Measurements from ENCODE around the gene TIMM17A. TPM values are rescaled to one million over a fixed set of nuclear protein-coding genes. Genes with fewer than 3 reads are reported as not detected.

Gene TIMM17A
- total RNA-seq, 2 donors from 2014 or later = 38.8 to 47.5 TPM

DNA sequence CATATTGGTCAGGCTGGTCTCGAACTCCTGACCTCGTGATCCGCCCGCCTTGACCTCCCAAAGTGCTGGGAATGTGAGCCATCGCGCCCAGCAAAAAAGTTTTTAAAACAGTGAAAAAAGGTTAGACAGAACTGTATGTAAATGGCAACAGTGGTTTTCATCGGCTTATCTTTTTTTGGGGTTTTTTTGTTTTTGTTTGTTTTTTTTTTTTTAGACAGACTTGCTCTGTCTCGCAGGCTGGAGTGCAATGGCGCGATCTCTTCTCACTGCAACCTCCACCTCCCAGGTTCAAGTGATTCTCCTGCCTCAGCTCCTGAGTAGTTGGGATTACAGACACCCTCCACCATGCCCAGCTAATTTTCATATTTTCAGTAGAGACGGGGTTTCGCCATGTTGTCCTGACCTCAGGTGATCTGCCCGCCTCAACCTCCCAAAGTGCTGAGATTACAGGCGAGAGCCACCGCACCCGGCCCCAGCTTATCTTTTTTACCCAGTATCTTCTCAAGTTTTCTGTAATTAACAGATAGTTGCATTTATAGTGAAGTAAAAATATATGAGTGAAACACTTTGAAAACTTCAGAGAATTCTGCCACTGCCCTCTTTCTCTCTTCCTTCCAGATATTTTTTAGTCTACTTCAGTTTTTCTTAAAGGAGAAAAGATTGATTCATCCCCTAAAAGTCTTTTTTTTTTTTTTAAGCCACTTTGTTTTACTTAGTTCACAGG is 13.1 kb downstream of the TIMM17A start:
- no peak for DNase-seq (ENCODE audit: low spot score)
- intact Hi-C loops (cut with DNase I) = no loop called here

DNA sequence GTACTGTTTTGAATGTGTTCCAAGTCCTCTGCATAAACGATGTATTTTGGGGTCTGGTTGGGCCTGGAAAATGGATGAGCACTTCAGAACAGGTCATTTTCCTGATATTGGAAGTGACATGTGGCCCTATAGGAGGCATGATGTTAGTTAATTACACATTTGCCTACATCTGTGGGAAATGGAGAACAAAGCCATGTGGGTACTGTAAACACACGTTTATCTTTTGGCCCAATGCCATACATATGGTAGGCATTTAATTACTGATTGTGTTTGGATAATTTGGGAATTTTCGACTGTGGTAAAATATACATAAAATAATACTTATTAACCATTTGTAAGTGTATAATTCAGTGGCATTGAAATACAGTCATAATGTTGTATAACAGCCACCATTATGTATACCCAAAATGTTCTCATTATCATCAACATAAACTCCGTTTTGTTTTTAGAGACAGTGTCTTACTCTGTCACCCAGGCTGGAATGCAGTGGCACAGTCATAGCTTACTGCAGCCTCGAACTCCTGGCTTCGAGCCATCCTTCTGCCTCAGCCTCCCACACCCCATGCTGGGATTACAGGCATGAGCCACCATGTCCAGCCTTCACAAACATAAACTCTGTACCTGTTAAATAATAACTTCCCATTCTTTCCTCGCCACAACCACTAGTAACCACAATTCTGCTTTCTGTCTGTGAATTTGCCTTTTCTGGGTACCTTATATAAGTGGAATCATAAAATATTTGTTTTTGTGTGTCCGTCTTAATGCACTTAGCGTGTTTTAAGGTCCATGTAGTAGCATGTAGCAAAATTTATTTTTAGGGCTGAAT is 15.2 kb downstream of the TIMM17A start:
- intact Hi-C loops (cut with DNase I) = loop anchor here in 1 of 2 donors (5.0 kb wide), 2 partner anchors 78 to 93 kb away; no protein-coding TSS in a partner anchor
- DNase-seq (ENCODE audit: low spot score) = no peak

DNA sequence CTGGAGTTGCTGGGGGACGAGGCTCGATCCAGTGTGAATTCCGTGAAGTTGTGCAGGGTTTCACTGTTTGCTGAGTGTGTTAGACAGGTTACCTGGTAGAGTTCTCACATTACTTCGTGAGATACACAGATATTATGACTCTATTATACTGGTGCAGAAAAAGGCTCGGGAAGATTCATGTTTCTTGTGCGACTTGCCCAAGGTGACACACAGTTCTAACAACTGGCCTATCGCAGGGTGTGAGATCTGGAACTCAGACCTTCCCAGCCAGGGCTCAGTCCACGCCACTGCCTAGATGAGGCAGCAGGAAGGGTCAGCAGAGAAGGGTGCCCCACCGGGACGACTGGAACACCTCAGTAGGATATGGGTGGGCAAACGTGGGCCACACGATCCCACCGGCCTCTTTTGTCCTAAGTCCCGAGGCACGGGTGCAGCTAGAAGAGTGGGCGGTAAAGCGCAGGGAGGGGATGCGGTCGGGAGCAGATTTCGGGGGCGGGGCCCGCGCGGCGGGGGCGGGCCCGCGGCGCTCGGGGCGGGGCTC is 26.8 kb downstream of the TIMM17A start:
- peak; percentile 92 for DNase-seq (ENCODE audit: low spot score)
- intact Hi-C loops (cut with DNase I) = no loop called here

DNA sequence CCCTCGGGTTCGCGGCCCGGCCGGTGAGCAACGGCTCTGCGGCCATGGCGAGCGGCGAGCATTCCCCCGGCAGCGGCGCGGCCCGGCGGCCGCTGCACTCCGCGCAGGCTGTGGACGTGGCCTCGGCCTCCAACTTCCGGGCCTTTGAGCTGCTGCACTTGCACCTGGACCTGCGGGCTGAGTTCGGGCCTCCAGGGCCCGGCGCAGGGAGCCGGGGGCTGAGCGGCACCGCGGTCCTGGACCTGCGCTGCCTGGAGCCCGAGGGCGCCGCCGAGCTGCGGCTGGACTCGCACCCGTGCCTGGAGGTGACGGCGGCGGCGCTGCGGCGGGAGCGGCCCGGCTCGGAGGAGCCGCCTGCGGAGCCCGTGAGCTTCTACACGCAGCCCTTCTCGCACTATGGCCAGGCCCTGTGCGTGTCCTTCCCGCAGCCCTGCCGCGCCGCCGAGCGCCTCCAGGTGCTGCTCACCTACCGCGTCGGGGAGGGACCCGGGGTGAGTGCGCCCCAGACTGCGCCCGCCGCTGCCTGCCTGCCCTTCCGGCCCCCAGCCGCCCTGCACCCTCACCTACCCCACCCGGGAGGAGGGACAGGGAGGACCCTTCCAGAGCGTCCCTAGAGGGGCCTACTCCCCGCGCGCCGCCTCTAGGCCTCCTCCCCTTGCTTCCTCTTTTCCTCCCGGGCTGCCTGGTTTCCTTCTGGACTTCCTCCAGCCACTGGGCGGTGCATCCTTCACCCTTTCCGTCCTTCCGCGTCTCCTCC is 27.5 kb downstream of the TIMM17A start, which contains the start of gene RNPEP:
TSS of gene RNPEP (plus strand) at position 26 of the 757 bp plus-strand sequence. CDS start at position 45, 19 bp downstream.
- intact Hi-C loops (cut with DNase I) = no loop called here
- peak; percentile 94 for DNase-seq (ENCODE audit: low spot score)

DNA sequence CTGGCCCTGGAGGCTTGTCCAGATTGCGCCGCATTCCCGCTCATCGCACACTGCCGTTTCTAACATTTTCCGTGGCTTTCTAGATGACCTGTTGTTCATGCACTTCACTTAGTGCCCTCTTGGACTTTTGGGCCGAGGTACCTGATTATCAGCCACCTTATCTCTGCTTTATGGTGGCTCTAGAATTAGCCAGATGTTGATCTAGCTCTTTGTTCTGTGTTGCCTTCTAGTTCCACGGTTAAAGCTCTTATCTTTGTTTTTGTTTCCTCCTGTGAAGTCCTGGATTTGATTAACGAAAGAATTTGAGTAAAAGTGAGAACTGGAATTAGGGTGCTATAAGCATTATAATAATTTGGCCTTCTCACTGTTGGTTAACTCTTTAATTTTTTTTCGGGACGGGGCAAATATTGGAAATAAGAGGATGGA is 28.1 kb downstream of the TIMM17A start:
- no peak for DNase-seq (ENCODE audit: low spot score)
- intact Hi-C loops (cut with DNase I) = no loop called here

DNA sequence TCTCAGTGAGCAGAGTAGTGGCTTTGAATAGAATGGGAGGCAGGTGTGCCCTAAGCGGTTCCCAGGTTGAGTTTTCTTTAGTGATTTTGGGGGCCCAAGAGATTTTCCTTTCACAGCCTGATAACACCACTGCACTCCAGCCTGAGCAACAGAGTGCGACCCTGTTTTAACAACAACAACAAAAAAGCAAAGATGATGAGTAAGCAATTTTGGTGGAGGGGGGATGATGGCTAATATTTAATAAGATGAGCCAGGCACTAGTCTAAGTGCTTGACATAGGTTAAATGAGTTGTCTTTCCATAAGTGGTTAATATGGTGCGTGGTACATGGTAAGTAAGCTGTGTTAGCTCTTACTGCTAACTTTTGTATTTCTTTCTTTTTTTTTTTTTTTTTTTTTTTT is 29.1 kb downstream of the TIMM17A start:
- DNase-seq (ENCODE audit: low spot score) = no peak
- intact Hi-C loops (cut with DNase I) = no loop called here

DNA sequence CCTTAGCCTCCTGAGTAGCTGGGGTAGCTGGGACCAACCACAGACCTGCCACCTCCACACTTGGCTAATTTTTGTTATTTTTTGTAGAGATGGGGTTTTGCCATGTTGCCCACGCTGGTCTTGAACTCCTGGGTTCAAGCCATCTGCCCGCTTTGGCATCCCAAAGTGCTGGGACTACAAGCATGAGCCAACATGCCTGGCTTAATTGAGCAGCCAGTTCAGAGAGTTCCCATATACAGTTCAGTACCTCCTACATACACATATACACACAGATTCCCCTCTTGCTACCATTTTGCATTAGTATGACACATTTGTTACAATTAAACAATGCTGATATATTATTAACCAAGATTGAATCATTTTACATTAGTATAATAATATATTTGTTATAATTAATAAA is 30.1 kb downstream of the TIMM17A start:
- intact Hi-C loops (cut with DNase I) = no loop called here
- no peak for DNase-seq (ENCODE audit: low spot score)

DNA sequence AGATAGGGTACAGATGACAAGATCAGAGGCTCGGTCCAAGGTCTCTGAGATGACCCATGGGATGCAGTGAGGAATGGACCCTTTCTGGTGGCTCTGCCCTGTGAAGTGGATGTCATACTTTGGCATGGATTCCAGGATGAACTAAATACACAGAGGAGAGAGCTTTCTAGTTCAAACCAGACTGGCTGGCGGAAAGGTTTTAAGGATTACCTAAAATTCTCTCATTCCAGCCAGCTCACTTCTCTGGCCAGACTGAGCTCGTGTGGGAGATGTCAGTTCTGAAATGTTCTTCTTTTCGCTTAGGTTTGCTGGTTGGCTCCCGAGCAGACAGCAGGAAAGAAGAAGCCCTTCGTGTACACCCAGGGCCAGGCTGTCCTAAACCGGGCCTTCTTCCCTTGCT is 33.3 kb downstream of the TIMM17A start:
- no peak for DNase-seq (ENCODE audit: low spot score)
- intact Hi-C loops (cut with DNase I) = no loop called here

DNA sequence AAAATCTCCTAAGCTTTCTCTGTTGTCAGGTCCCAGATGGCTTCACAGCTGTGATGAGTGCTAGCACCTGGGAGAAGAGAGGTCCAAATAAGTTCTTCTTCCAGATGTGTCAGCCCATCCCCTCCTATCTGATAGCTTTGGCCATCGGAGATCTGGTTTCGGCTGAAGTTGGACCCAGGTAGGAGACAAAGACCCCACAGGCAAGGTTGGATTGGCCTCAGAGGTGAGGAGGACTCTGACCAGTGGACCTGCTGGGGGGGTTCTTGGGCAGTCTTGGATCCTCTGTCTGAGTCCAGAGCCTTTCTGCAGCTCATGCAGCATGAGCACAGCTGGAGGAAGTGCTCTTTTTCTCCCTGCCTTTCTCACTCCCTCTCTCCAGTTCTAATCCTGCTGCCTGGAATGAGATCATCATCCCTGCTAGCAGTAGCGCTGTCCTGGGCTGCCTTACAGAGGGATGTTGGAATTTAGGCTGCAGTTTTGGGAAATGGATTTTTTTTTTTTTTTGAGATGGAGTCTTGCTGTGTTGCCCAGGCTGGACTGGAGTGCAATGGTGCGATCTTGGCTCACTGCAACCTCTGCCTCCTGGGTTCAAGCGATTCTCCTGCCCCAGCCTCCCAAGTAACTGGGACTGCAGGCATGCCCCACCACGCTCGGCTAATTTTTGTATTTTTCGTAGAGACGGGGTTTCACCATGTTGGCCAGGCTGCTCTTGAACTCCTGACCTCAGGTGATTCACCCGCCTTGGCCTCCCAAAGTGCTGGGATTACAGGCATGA is 34.2 kb downstream of the TIMM17A start:
- intact Hi-C loops (cut with DNase I) = no loop called here
- no peak for DNase-seq (ENCODE audit: low spot score)

DNA sequence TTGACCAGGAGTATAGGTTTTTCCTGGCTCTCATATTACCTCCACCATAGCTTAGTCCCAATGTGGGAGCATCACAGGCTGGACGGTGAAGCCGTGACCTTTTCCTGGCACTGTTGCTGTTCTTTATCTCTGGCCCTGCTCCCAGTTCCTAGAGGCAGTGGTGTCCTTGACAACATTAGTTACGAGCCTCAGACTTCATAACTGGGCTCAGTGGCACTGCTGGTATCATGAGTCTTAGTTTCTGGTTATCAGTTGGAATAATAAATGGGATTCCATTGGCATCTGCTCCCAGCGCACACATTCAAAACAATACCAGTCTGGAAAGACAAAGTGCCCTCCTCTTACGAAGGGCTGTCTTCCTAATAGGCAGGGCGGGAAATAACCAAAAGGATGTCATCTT is 35.1 kb downstream of the TIMM17A start:
- no peak for DNase-seq (ENCODE audit: low spot score)
- intact Hi-C loops (cut with DNase I) = no loop called here

DNA sequence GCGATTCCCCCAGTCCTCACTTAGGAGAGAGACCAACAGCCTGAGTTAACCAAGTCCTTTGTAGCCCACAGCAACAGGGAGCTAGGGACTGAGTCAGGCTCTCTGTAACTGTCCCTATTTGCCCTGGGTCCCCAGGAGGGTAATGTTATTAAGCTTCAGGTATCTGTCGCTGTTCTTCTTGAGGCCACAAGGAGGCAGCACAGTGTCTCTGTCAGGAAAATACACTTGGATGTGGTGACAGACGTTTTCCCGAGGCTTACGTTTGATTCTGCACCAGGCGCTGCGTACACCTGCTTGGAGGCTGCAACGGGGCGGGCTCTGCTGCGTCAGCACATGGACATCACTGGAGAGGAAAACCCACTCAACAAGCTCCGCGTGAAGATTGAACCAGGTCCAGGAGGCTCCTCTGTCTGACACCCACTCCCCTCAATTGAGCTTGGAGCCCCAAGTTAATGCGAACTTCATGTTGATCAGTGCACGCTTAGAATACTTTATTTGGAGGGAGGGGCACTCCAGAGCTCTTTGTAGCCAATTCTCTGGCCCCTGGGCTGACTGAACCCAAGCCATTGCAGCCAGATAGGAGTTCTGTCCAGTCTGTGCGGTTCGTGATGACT is 44.4 kb downstream of the TIMM17A start:
- DNase-seq (ENCODE audit: low spot score) = no peak

DNA sequence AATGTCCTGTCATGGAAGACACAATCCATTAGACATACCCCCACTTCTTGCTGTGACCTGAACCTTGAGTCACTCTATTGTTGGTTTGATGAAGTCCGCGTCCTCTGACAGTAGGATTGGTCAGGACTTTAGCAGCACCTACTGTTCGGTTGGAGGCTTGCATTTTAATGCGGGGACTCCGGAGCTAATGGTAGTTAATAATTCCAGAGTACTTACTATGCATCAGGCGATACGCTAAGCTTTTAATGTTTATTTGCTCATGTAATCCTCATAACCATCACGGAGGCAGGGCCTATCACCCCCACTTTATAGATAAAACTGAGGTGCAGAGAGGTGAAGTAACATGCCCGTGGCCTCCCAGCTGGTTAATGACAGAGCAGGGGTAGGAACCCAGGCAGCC is 47.2 kb downstream of the TIMM17A start:
- intact Hi-C loops (cut with DNase I) = no loop called here
- DNase-seq (ENCODE audit: low spot score) = no peak

More for the DNA sequence above, 44.4 kb downstream of the TIMM17A start:
- intact Hi-C loops (cut with DNase I) = no loop called here

DNA sequence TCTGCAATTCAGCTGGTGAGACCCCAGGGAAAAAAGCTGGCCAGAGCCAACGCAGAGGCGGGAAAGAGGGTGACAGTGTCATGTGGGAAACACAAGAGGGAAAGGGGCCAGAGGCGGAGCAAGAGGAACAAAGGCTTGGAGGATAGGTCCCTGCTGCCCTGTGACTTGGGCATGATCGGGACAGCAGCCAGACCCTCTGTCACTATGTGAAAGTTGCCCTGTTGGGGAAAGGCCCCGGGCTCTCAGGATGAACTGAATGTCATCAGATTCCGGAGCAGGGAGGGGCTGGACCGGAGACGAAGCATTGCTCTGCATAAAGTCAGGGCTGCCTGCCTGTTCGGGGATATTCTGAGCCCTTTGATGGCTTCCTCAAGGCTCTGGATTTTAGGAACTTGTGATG is 49.4 kb downstream of the TIMM17A start:
- intact Hi-C loops (cut with DNase I) = loop anchor here in 1 of 2 donors (5.0 kb wide), 1 partner anchor 123 kb away; no protein-coding TSS in a partner anchor
- no peak for DNase-seq (ENCODE audit: low spot score)

DNA sequence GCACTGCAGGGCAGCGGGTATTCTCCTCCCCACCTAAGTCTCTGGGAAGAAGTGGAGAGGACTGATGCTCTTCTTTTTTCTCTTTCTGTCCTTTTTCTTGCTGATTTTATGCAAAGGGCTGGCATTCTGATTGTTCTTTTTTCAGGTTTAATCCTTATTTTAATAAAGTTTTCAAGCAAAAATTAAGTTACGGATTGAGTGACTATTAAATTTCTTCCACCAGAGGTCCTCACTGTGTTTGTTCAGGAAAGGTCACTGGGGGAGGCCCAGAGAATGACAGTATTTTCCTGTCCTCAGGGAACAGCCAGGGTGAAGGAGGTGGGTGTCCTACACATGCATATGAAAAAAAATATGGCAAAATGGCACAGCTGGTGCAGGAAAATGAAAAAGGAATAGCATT is 50.7 kb downstream of the TIMM17A start:
- DNase-seq (ENCODE audit: low spot score) = no peak
- intact Hi-C loops (cut with DNase I) = loop anchor here in 1 of 2 donors (5.0 kb wide), 1 partner anchor 121 kb away; no protein-coding TSS in a partner anchor

DNA sequence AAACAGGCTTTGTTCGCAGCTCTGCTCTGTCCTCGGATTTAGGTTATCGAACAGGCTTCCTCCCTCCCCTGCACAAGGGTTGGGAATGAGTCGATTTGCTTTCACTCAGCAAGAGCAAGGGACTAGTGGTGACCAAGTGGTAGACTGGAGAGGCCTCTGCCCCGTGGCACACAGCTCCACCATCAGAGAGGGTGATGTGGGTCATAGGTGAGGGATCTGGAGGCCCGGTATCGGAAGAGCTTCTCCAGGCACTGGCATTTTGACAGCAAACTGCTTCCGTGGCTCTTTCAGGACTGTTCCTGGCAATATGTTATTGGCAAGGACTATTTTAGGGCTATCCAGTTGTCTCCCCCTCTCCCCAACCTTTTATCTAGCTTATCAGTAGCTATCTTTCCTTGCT is 52.0 kb downstream of the TIMM17A start:
- intact Hi-C loops (cut with DNase I) = loop anchor here in 1 of 2 donors (5.0 kb wide), 1 partner anchor 120 kb away; no protein-coding TSS in a partner anchor
- no peak for DNase-seq (ENCODE audit: low spot score)

DNA sequence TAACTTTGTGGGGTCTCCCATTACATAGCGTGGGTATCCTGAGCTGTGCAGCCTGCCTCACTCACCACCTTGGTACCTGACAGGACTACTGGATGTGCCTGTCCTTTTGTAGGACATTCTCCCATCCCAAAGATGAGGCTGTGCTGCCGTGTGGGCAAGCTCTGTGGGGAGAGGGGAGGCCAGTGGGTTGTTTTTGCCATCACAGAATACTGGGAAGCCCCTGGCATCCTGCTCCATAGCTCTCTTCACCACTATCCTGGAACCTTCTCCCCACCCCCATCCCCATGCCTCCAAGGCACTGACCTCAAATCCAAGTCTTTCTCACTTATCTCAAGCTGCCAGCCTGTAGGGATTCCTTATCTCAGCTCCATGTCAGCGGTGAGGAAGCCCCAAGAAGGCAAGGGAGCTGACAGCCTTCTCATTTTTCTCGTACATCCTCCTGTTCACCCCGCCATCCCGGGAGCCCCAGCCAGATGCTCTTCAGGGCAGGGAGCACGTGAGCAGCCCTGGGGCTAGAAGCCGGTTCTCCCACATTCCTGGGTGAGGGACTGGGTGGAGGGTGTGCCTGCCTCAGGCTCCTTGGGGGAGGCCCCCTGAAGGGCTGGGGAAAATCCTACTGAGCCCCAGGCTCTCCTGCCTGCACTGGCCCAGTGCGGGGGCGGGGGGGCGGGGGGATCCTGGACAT is 52.6 kb downstream of the TIMM17A start:
- no peak for DNase-seq (ENCODE audit: low spot score)
- intact Hi-C loops (cut with DNase I) = loop anchor here in 1 of 2 donors (5.0 kb wide), 1 partner anchor 119 kb away; no protein-coding TSS in a partner anchor
